ENCODE results near the gene DTX1. TPM values are rescaled to one million over a fixed set of nuclear protein-coding genes. Genes with fewer than 3 reads are reported as not detected.

Gene DTX1
- total and polyA plus RNA-seq, 4 donors = 14.4 to 83.5 (median 48.3) TPM

- Histone ChIP-seq H3K36me3 (ENCODE audit: control insufficient read depth, insufficient read depth, low read length) (no peaks in the 10 kb centered on the region), H3K4me3 (ENCODE audit: low read depth, low read length) (no peak overlapping the region), H3K9me3 (ENCODE audit: control insufficient read depth, insufficient read depth, low read length) (no peaks in the 10 kb centered on the region), H3K27me3 (ENCODE audit: control insufficient read depth, insufficient read depth, low read length) (peaks cover 21% of the 10 kb centered on the region), H3K4me1 (ENCODE audit: control insufficient read depth, insufficient read depth, low read length) (peaks cover 28% of the 10 kb centered on the region), H3K27ac (ENCODE audit: low read depth, low read length) (no peak overlapping the region)
- 44% methylated on average over 2 of the region's 2 CpGs for WGBS (ENCODE audit: insufficient coverage)
- DNase-seq (ENCODE audit: low read depth in 4 of 6, low spot score in 6 of 6) = no peak
Measured at GRCh38 chr12:113134071-113134470, 77.5 kb downstream of the DTX1 start.

DNA sequence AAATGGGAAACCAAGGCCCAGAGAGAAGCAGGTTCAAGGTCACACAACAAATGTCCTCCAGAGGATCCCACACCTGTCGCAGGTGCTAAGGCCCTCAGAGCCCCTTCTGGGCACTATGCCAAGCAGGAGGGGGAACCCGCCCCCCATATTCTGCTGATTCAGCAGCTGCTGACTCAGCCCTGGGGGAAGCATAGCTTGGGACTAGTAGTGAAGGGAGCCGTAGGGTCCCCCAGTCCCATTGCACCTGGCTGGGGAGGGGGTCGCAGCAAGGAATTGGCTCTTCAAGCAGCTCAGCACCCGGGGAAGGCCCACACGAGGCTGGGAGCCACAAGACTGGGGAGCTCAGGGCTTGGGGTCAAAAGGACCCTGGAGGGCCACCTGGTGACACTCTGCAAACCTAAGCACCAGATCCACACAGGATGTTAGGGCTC lies 78.0 kb downstream of the DTX1 start:
- H3K27ac ChIP-seq (ENCODE audit: low read depth, low read length) = no peak overlapping the region
- H3K36me3 ChIP-seq (ENCODE audit: control insufficient read depth, insufficient read depth, low read length) = no peaks in the 10 kb centered on the region
- no peak for DNase-seq (ENCODE audit: low read depth in 4 of 6, low spot score in 6 of 6)
- peaks cover 21% of the 10 kb centered on the region for H3K27me3 ChIP-seq (ENCODE audit: control insufficient read depth, insufficient read depth, low read length)
- no peak overlapping the region for H3K4me3 ChIP-seq (ENCODE audit: low read depth, low read length)
- no peaks in the 10 kb centered on the region for H3K9me3 ChIP-seq (ENCODE audit: control insufficient read depth, insufficient read depth, low read length)
- H3K4me1 ChIP-seq (ENCODE audit: control insufficient read depth, insufficient read depth, low read length) = peaks cover 28% of the 10 kb centered on the region
- 76% methylated on average over 6 of the region's 6 CpGs for WGBS (ENCODE audit: insufficient coverage)

GRCh38 chr12:113135178-113136127 lies 78.9 kb downstream of the DTX1 start, which contains the start of gene RASAL1:
RASAL1 (minus strand) TSS chr12:113135761; CDS start chr12:113135462, 299 bp downstream.
- no peak for DNase-seq (ENCODE audit: low read depth in 4 of 6, low spot score in 6 of 6)

GRCh38 chr12:113136128-113136989 lies 79.8 kb downstream of the DTX1 start:
- Histone ChIP-seq H3K27ac (ENCODE audit: low read depth, low read length) (no peak overlapping the region), H3K9me3 (ENCODE audit: control insufficient read depth, insufficient read depth, low read length) (no peaks in the 10 kb centered on the region), H3K27me3 (ENCODE audit: control insufficient read depth, insufficient read depth, low read length) (peaks cover 21% of the 10 kb centered on the region), H3K36me3 (ENCODE audit: control insufficient read depth, insufficient read depth, low read length) (no peaks in the 10 kb centered on the region), H3K4me3 (ENCODE audit: low read depth, low read length) (no peak overlapping the region), H3K4me1 (ENCODE audit: control insufficient read depth, insufficient read depth, low read length) (peaks cover 21% of the 10 kb centered on the region)
- 83% methylated on average over 5 of the region's 21 CpGs for WGBS (ENCODE audit: insufficient coverage)
- peak in 1 of 6 donors; percentile 31 for DNase-seq (ENCODE audit: low read depth in 4 of 6, low spot score in 6 of 6)

More at GRCh38 chr12:113135178-113136127, 78.9 kb downstream of the DTX1 start, which contains the start of gene RASAL1:
- H3K9me3 ChIP-seq (ENCODE audit: control insufficient read depth, insufficient read depth, low read length) = no peaks in the 10 kb centered on the region
- H3K27me3 ChIP-seq (ENCODE audit: control insufficient read depth, insufficient read depth, low read length) = peaks cover 21% of the 10 kb centered on the region
- 2% methylated on average over 60 of the region's 68 CpGs for WGBS (ENCODE audit: insufficient coverage)
- H3K36me3 ChIP-seq (ENCODE audit: control insufficient read depth, insufficient read depth, low read length) = no peaks in the 10 kb centered on the region
- H3K4me1 ChIP-seq (ENCODE audit: control insufficient read depth, insufficient read depth, low read length) = peaks cover 27% of the 10 kb centered on the region
- H3K4me3 ChIP-seq (ENCODE audit: low read depth, low read length) = peak within 1 kb of the TSS; percentile 10
- no peak within 1 kb of the TSS for H3K27ac ChIP-seq (ENCODE audit: low read depth, low read length)

GRCh38 chr12:113136990-113137511 lies 80.5 kb downstream of the DTX1 start:
- Histone ChIP-seq H3K27ac (ENCODE audit: low read depth, low read length) (no peak overlapping the region), H3K27me3 (ENCODE audit: control insufficient read depth, insufficient read depth, low read length) (peaks cover 21% of the 10 kb centered on the region), H3K4me1 (ENCODE audit: control insufficient read depth, insufficient read depth, low read length) (peaks cover 24% of the 10 kb centered on the region), H3K9me3 (ENCODE audit: control insufficient read depth, insufficient read depth, low read length) (no peaks in the 10 kb centered on the region), H3K36me3 (ENCODE audit: control insufficient read depth, insufficient read depth, low read length) (no peaks in the 10 kb centered on the region), H3K4me3 (ENCODE audit: low read depth, low read length) (no peak overlapping the region)
- 86% methylated on average over 5 of the region's 6 CpGs for WGBS (ENCODE audit: insufficient coverage)
- no peak for DNase-seq (ENCODE audit: low read depth in 4 of 6, low spot score in 6 of 6)

GRCh38 chr12:113137861-113138783 lies 81.6 kb downstream of the DTX1 start:
- 77% methylated on average over 7 of the region's 12 CpGs for WGBS (ENCODE audit: insufficient coverage)
- H3K9me3 ChIP-seq (ENCODE audit: control insufficient read depth, insufficient read depth, low read length) = no peaks in the 10 kb centered on the region
- no peak for DNase-seq (ENCODE audit: low read depth in 4 of 6, low spot score in 6 of 6)
- peaks cover 35% of the 10 kb centered on the region for H3K4me1 ChIP-seq (ENCODE audit: control insufficient read depth, insufficient read depth, low read length)
- no peak overlapping the region for H3K4me3 ChIP-seq (ENCODE audit: low read depth, low read length)
- H3K36me3 ChIP-seq (ENCODE audit: control insufficient read depth, insufficient read depth, low read length) = no peaks in the 10 kb centered on the region
- peaks cover 21% of the 10 kb centered on the region for H3K27me3 ChIP-seq (ENCODE audit: control insufficient read depth, insufficient read depth, low read length)
- no peak overlapping the region for H3K27ac ChIP-seq (ENCODE audit: low read depth, low read length)

DNA sequence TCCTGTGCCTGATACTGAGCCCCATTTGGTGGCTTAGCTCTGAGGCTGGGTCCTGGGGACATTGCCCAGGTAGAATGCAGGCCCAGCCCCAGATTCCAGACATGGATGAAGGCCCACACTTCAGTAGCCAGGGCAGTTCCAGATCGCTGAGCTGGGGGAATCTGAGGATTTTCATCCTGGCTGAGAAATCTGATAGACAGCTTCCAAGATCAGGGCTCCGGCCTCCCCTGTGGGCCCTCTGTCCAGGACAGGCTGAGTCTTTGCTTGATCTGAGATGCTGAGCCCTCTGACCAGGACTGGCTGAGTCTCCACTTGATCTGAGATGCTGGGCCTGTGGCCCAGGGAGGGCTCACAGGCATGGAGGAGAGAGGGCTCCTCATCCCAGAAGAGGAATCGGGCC lies 82.3 kb downstream of the DTX1 start:
- WGBS (ENCODE audit: insufficient coverage) = 66% methylated on average over 2 of the region's 3 CpGs
- Histone ChIP-seq H3K27me3 (ENCODE audit: control insufficient read depth, insufficient read depth, low read length) (peaks cover 21% of the 10 kb centered on the region), H3K27ac (ENCODE audit: low read depth, low read length) (no peak overlapping the region), H3K36me3 (ENCODE audit: control insufficient read depth, insufficient read depth, low read length) (no peaks in the 10 kb centered on the region), H3K4me3 (ENCODE audit: low read depth, low read length) (no peak overlapping the region), H3K9me3 (ENCODE audit: control insufficient read depth, insufficient read depth, low read length) (no peaks in the 10 kb centered on the region), H3K4me1 (ENCODE audit: control insufficient read depth, insufficient read depth, low read length) (peaks cover 35% of the 10 kb centered on the region)
- DNase-seq (ENCODE audit: low read depth in 4 of 6, low spot score in 6 of 6) = no peak

DNA sequence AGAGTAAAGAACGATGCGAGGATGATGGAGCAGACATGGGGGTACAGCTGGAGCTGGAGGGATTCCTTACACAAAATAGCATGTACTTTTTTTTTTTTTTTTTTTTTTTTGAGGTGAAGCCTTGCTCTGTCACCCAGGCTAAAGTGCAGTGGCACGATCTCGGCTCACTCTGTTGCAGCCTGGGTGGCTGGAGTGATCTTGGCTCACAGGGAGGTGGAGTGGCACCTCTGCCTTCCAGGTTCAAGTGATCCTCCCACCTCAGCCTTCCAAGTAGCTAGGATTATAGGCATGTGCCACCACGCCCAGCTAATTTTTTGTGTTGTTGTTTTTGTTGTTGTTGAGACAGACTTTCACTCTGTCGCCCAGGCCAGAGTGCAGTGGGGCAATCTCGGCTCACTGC lies 84.2 kb downstream of the DTX1 start:
- DNase-seq (ENCODE audit: low read depth in 4 of 6, low spot score in 6 of 6) = no peak
- no peak overlapping the region for H3K27ac ChIP-seq (ENCODE audit: low read depth, low read length)
- H3K4me1 ChIP-seq (ENCODE audit: control insufficient read depth, insufficient read depth, low read length) = peaks cover 19% of the 10 kb centered on the region
- no peak overlapping the region for H3K4me3 ChIP-seq (ENCODE audit: low read depth, low read length)
- no peaks in the 10 kb centered on the region for H3K9me3 ChIP-seq (ENCODE audit: control insufficient read depth, insufficient read depth, low read length)
- H3K27me3 ChIP-seq (ENCODE audit: control insufficient read depth, insufficient read depth, low read length) = peaks cover 9% of the 10 kb centered on the region
- WGBS (ENCODE audit: insufficient coverage) = 90% methylated on average over 3 of the region's 7 CpGs
- no peaks in the 10 kb centered on the region for H3K36me3 ChIP-seq (ENCODE audit: control insufficient read depth, insufficient read depth, low read length)
